Right lobe of liver (tissue), 6 donors: ENCODE measurements around the gene CERS6. TPM values are rescaled to one million over a fixed set of nuclear protein-coding genes. Genes with fewer than 3 reads are reported as not detected.

ENCODE experiments used
- ATAC-seq, 4 donors: fragments of 200-7000 bp; cut with Tn5 transposase; one replicate each; pipeline ENCODE4 v1.9.1; 2020; ENCODE audit warnings: mild to moderate bottlenecking in 4 of 4, moderate library complexity in 4 of 4
- DNase-seq, 3 donors: peaks; one replicate each; pipeline ENCODE4 v3.0.0-alpha.2; 2020
- H3K27ac ChIP-seq, 3 donors: fragments of 200-600 bp; one replicate each; pipeline ENCODE4 v1.8.0; 2022
- H3K27me3 ChIP-seq, 2 donors: fragments of 200-600 bp; one replicate each; pipeline ENCODE4 v1.8.0; 2022
- H3K36me3 ChIP-seq, 4 donors: fragments of 200-600 bp; sonication (generic) in 1 of 4; one replicate each; pipeline versions ENCODE4 v1.5.1 to v1.8.0; 2017 to 2022; ENCODE audit warnings: control low read depth in 1 of 4
- H3K4me1 ChIP-seq, 4 donors: fragments of 200-600 bp; sonication (generic) in 1 of 4; one replicate each; pipeline versions ENCODE4 v1.5.1 to v1.8.0; 2017 to 2022; ENCODE audit warnings: control low read depth in 1 of 4
- H3K4me3 ChIP-seq, 3 donors: fragments of 200-600 bp; one replicate each; pipeline ENCODE4 v1.8.0; 2022
- H3K9me3 ChIP-seq, 4 donors: fragments of 200-600 bp; sonication (generic) in 1 of 4; one replicate each; pipeline versions ENCODE4 v1.5.1 to v1.8.0; 2017 to 2022; ENCODE audit warnings: control low read depth in 1 of 4
- POLR2A ChIP-seq: fragments of 450-650 bp; IDR thresholded peaks from one replicate; pipeline ENCODE4 v1.6.1; 2017; ENCODE audit warnings: antibody characterized with exemption, mild to moderate bottlenecking
- WGBS: methylation state at CpG from one replicate; pipeline ENCODE4 v1.1.6; 2018; ENCODE audit warnings: low coverage, low lambda C conversion rate; ENCODE audit not compliant: insufficient coverage; ENCODE audit errors: missing lambda C conversion rate; 5-methylcytosine and 5-hydroxymethylcytosine counted together
- intact Hi-C, 2 donors: fragments of 100-400 bp; cut with DNase I; formaldehyde crosslinking; loops; one replicate each; pipeline versions ENCODE4 v1.11.2 to v1.14.1; 2022
- microRNA-seq, 2 donors: library from miRNA; unstranded; fragments of <30 nt; microRNA quantifications; one replicate each; pipeline ENCODE4, GENCODE V29; 2019 to 2020
- small RNA-seq, 2 experiments: library from RNA; depleted of rRNA; stranded (forward); fragments of <200 nt; gene quantifications; one replicate each; pipeline ENCODE3, GENCODE V24; 2016
- total RNA-seq, 6 experiments: library from RNA; depleted of rRNA in 2 of 6; stranded (reverse); fragments of >200 nt in 2 of 6; fragmentation: NEBNext Ultra II Directional in 3 of 6; extraction: Animal tissue kit (Norgen Biotek cat#: 25700) in 3 of 6; gene quantifications; one replicate each; pipeline versions ENCODE4 v1.1.0 to v1.2.4, GENCODE V29; 2016 to 2023
- TF ChIP-seq, protein P1 (sequence below), 4 donors: fragments of 200-600 bp in 3 of 4; fragments of 450-650 bp in 1 of 4; IDR thresholded peaks; one replicate each; pipeline versions ENCODE4 v1.5.1 to v1.8.0; 2016 to 2022; ENCODE audit warnings: antibody characterized with exemption in 4 of 4, mild to moderate bottlenecking in 2 of 4
- donor health status: DM: no; HTN: yes; CAD: no.
- donor health status: DM: no; HTN: no; CAD: no.
- donor health status: DM: no; HTN: no; CAD: no.
- donor health status: DM: no; HTN: yes; CAD: no.
- donor health status: DM: no; HTN: yes; CAD: no.

Gene CERS6
- total RNA-seq, 6 experiments from 2014 or later: 10.4 to 30.1 (median 15.6) TPM

DNA sequence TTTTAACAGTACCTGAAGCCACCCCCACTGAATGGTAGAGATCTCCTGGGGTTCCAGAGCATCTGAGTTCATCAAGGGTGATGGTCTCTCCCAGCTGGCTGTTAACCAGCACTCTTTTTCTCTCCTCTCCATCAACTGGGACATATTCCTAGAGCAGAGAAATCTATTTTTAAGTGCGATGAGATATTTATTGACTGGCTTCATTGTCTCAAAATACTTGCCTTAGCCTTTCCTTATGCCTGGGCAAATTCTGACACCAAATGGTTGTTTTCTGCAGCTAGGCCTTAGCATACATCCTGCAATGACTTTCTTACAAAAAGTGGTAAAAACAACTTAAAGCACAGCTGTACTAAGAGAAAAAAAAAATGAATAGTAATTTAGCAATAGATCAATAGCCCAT is 365.9 kb downstream of the CERS6 start:
- Histone ChIP-seq H3K4me3 (no peak overlapping the region), H3K27me3 (no peaks in the 10 kb centered on the region), H3K36me3 (no peaks in the 10 kb centered on the region), H3K4me1 (no peaks in the 10 kb centered on the region), H3K9me3 (no peaks in the 10 kb centered on the region), H3K27ac (no peak overlapping the region)
- ATAC-seq (no peak), DNase-seq (no peak)
- 76% methylated on average over 1 of the region's 1 CpG for WGBS
- TF ChIP-seq, protein P1, sequence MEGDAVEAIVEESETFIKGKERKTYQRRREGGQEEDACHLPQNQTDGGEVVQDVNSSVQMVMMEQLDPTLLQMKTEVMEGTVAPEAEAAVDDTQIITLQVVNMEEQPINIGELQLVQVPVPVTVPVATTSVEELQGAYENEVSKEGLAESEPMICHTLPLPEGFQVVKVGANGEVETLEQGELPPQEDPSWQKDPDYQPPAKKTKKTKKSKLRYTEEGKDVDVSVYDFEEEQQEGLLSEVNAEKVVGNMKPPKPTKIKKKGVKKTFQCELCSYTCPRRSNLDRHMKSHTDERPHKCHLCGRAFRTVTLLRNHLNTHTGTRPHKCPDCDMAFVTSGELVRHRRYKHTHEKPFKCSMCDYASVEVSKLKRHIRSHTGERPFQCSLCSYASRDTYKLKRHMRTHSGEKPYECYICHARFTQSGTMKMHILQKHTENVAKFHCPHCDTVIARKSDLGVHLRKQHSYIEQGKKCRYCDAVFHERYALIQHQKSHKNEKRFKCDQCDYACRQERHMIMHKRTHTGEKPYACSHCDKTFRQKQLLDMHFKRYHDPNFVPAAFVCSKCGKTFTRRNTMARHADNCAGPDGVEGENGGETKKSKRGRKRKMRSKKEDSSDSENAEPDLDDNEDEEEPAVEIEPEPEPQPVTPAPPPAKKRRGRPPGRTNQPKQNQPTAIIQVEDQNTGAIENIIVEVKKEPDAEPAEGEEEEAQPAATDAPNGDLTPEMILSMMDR (IDR thresholded peaks at IDR 0.05): no peak
- TF ChIP-seq POLR2A: no peak
- intact Hi-C loops: no loop called here

Small RNAs within 50 kb of the gene (microRNA-seq; reads per million reads assigned to microRNA genes)
- gene MIR4774: 0 reads per million in 2 donors

Small RNAs within 50 kb of the gene (small RNA-seq; reads per million reads assigned to genes)
- gene MIR4774 (0 reads per million in 2 experiments), gene RN7SL813P (0 reads per million in 2 experiments), gene RNU6-766P (0 reads per million in 2 experiments)

Other genes with a start within 250 kb of the CERS6 start
- gene STK39, start 208.7 kb upstream of the CERS6 start, total RNA-seq: 1 to 10 TPM in 1 of 6 experiments, under 1 TPM in 5; 0.29 to 1.2 (median 0.60) TPM